Measurements from ENCODE around the gene SLC44A4. TPM values are rescaled to one million over a fixed set of nuclear protein-coding genes. Genes with fewer than 3 reads are reported as not detected.

SLC44A4 gene
- total and polyA plus RNA-seq, 12 donors: 0.03 to 0.24 (median 0.14) TPM; not detected in 9

- H3K4me1 ChIP-seq: peaks cover 3 to 52% (median 38%) of the 10 kb centered on the region in 9 donors
- no peak for DNase-seq
- ATAC-seq: no peak
- TF ChIP-seq, protein P1, sequence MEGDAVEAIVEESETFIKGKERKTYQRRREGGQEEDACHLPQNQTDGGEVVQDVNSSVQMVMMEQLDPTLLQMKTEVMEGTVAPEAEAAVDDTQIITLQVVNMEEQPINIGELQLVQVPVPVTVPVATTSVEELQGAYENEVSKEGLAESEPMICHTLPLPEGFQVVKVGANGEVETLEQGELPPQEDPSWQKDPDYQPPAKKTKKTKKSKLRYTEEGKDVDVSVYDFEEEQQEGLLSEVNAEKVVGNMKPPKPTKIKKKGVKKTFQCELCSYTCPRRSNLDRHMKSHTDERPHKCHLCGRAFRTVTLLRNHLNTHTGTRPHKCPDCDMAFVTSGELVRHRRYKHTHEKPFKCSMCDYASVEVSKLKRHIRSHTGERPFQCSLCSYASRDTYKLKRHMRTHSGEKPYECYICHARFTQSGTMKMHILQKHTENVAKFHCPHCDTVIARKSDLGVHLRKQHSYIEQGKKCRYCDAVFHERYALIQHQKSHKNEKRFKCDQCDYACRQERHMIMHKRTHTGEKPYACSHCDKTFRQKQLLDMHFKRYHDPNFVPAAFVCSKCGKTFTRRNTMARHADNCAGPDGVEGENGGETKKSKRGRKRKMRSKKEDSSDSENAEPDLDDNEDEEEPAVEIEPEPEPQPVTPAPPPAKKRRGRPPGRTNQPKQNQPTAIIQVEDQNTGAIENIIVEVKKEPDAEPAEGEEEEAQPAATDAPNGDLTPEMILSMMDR (IDR thresholded peaks at IDR 0.05): no peak
- H3K4me3 ChIP-seq: no peak overlapping the region
- peaks cover 0 to 14% (median 0%) of the 10 kb centered on the region in 9 donors for H3K36me3 ChIP-seq
- peak overlapping the region in 1 of 10 donors; percentile 90 for H3K27ac ChIP-seq
- no peaks in the 10 kb centered on the region for H3K27me3 ChIP-seq
- intact Hi-C loops (cut with DNase I): loop anchor here in 8 of 10 donors (5.0 to 10.0 kb wide), 5 partner anchors 52 to 353 kb away; partner anchors contain the start of genes NELFE (in 5 of the 8), SKIC2 (in 5 of the 8), ATP6V1G2 (in 1 of the 8) and NFKBIL1 (in 1 of the 8)
- no peaks in the 10 kb centered on the region for H3K9me3 ChIP-seq
- 86 to 87% methylated on average over 48 to 49 of the region's 49 CpGs for WGBS, 2 donors
These were observed 21.3 kb upstream of the SLC44A4 start for GRCh38 chr6:31899882-31900722.

DNA sequence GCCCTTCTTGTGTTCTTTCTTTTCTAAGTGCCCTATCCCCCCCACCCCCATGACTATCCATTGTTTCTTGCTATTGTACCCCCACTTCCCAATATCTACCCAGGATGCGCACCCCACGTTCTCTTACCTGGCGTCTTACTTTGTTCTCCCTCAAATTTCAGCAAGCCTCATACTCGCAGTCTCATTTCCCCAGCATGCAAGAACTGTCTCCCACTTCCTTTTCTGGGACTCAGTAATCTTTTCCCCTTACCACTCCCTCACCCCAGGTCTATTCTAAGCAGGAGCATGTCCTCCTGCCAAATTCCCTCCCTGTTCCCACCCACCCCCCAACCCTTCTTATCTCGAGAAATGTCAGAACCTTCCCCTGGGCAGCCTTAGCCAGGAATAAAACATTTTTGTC is 20.4 kb upstream of the SLC44A4 start:
- Histone ChIP-seq H3K27ac (peak overlapping the region in 1 of 10 donors; percentile 87), H3K36me3 (peaks cover 0 to 23% (median 0%) of the 10 kb centered on the region in 9 donors), H3K27me3 (no peaks in the 10 kb centered on the region), H3K9me3 (no peaks in the 10 kb centered on the region), H3K4me3 (peak overlapping the region in 1 of 10 donors; percentile 89), H3K4me1 (peaks cover 3 to 52% (median 38%) of the 10 kb centered on the region in 9 donors)
- 47 to 53% methylated on average over 5 of the region's 5 CpGs for WGBS, 2 donors
- ATAC-seq (no peak), DNase-seq (no peak)
- TF ChIP-seq, protein P1 (IDR thresholded peaks at IDR 0.05): no peak
- intact Hi-C loops (cut with DNase I): loop anchor here in 1 of 10 donors (5.0 kb wide), 1 partner anchor 277 kb away; the partner anchor contains the start of gene PRRC2A

- intact Hi-C loops (cut with DNase I): loop anchor here in 1 of 10 donors (5.0 kb wide), 1 partner anchor 276 kb away; the partner anchor contains the start of gene PRRC2A
- WGBS, 2 donors: 14% methylated on average over 8 of the region's 8 CpGs
- H3K9me3 ChIP-seq: no peaks in the 10 kb centered on the region
- ATAC-seq (peak in 4 of 8 donors; percentile 44 to 61 (median 48)), DNase-seq (no peak)
- peak overlapping the region in 9 of 10 donors; percentile 79 to 90 (median 87) for H3K27ac ChIP-seq
- TF ChIP-seq, protein P1 (IDR thresholded peaks at IDR 0.05): peak in 1 of 9 donors; percentile 7
- H3K27me3 ChIP-seq: no peaks in the 10 kb centered on the region
- H3K4me3 ChIP-seq: peak overlapping the region; percentile 55 to 98 (median 87)
- H3K36me3 ChIP-seq: peaks cover 0 to 30% (median 2%) of the 10 kb centered on the region in 9 donors
- H3K4me1 ChIP-seq: peaks cover 3 to 50% (median 38%) of the 10 kb centered on the region in 9 donors
These were observed 19.7 kb upstream of the SLC44A4 start for GRCh38 chr6:31898383-31899011.

Data from heart right ventricle (tissue), 16 donors.